Measurements from ENCODE around the gene PGRMC2. TPM values are rescaled to one million over a fixed set of nuclear protein-coding genes. Genes with fewer than 3 reads are reported as not detected.

The PGRMC2 gene
- total and polyA plus RNA-seq, 4 donors, result 28.9 to 44.3 (median 32.1) TPM

GRCh38 chr4:128298146-128298758 lies 10.6 kb upstream of the PGRMC2 start:
- TF ChIP-seq, protein P1, sequence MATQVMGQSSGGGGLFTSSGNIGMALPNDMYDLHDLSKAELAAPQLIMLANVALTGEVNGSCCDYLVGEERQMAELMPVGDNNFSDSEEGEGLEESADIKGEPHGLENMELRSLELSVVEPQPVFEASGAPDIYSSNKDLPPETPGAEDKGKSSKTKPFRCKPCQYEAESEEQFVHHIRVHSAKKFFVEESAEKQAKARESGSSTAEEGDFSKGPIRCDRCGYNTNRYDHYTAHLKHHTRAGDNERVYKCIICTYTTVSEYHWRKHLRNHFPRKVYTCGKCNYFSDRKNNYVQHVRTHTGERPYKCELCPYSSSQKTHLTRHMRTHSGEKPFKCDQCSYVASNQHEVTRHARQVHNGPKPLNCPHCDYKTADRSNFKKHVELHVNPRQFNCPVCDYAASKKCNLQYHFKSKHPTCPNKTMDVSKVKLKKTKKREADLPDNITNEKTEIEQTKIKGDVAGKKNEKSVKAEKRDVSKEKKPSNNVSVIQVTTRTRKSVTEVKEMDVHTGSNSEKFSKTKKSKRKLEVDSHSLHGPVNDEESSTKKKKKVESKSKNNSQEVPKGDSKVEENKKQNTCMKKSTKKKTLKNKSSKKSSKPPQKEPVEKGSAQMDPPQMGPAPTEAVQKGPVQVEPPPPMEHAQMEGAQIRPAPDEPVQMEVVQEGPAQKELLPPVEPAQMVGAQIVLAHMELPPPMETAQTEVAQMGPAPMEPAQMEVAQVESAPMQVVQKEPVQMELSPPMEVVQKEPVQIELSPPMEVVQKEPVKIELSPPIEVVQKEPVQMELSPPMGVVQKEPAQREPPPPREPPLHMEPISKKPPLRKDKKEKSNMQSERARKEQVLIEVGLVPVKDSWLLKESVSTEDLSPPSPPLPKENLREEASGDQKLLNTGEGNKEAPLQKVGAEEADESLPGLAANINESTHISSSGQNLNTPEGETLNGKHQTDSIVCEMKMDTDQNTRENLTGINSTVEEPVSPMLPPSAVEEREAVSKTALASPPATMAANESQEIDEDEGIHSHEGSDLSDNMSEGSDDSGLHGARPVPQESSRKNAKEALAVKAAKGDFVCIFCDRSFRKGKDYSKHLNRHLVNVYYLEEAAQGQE (IDR thresholded peaks at IDR 0.05), result no peak
- TF ChIP-seq SP1 (IDR thresholded peaks at IDR 0.05) (peak; percentile 64), HNF4A (conservative IDR thresholded peaks at IDR 0.05) (peak; percentile 73 to 74), RXRA (IDR thresholded peaks at IDR 0.05) (peak in 1 of 2 donors; percentile 7), FOXA2 (IDR thresholded peaks at IDR 0.05) (no peak)
- Histone ChIP-seq H3K27me3 (ENCODE audit: control insufficient read depth in 4 of 4, insufficient read depth in 4 of 4, low read length in 3 of 4) (no peaks in the 10 kb centered on the region), H3K9me3 (ENCODE audit: control insufficient read depth in 4 of 4, low read length in 3 of 4) (no peaks in the 10 kb centered on the region), H3K9ac (ENCODE audit: low read depth in 1 of 2, low read length in 2 of 2) (no peak overlapping the region), H3K4me1 (ENCODE audit: control insufficient read depth in 4 of 4, insufficient read depth in 4 of 4, low read length in 3 of 4) (peaks cover 2 to 17% (median 16%) of the 10 kb centered on the region in 4 donors), H3K27ac (ENCODE audit: low read depth in 1 of 2, low read length in 2 of 2) (no peak overlapping the region), H3K36me3 (ENCODE audit: control insufficient read depth in 4 of 4, insufficient read depth in 3 of 4, low read depth in 1 of 4, low read length in 3 of 4) (no peaks in the 10 kb centered on the region), H3K4me3 (ENCODE audit: low read depth in 1 of 3, low read length in 3 of 3) (no peak overlapping the region)
- WGBS, result 61% methylated on average over 7 of the region's 7 CpGs
- DNase-seq (ENCODE audit: low spot score), result no peak

GRCh38 chr4:128295255-128295654 lies 7.6 kb upstream of the PGRMC2 start:
- TF ChIP-seq GABPA (IDR thresholded peaks at IDR 0.05 in 1 of 2, conservative IDR thresholded peaks at IDR 0.05 in 1 of 2) (no peak), JUND (IDR thresholded peaks at IDR 0.05) (no peak), YY1 (IDR thresholded peaks at IDR 0.05) (no peak), TAF1 (conservative IDR thresholded peaks at IDR 0.05) (no peak), HNF4G (IDR thresholded peaks at IDR 0.05) (no peak), HNF4A (conservative IDR thresholded peaks at IDR 0.05) (no peak), FOXA1 (IDR thresholded peaks at IDR 0.05) (no peak), SP1 (IDR thresholded peaks at IDR 0.05) (no peak), RAD21 (IDR thresholded peaks at IDR 0.05) (no peak), ZBTB33 (IDR thresholded peaks at IDR 0.05) (no peak), NR2F2 (IDR thresholded peaks at IDR 0.05) (no peak), CTCF (IDR thresholded peaks at IDR 0.05; ENCODE audit: low read depth, low read length, missing input control) (no peak), EGR1 (IDR thresholded peaks at IDR 0.05; ENCODE audit: low read depth in 2 of 2) (no peak), RXRA (IDR thresholded peaks at IDR 0.05) (no peak), FOXA2 (IDR thresholded peaks at IDR 0.05) (no peak)
- TF ChIP-seq, protein P2, sequence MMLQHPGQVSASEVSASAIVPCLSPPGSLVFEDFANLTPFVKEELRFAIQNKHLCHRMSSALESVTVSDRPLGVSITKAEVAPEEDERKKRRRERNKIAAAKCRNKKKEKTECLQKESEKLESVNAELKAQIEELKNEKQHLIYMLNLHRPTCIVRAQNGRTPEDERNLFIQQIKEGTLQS (IDR thresholded peaks at IDR 0.05), result no peak
- TF ChIP-seq, protein P3, sequence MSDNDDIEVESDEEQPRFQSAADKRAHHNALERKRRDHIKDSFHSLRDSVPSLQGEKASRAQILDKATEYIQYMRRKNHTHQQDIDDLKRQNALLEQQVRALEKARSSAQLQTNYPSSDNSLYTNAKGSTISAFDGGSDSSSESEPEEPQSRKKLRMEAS (IDR thresholded peaks at IDR 0.05), result no peak
- TF ChIP-seq, protein P1 (IDR thresholded peaks at IDR 0.05), result no peak
- Histone ChIP-seq H3K9ac (ENCODE audit: low read depth in 1 of 2, low read length in 2 of 2) (no peak overlapping the region), H3K4me3 (ENCODE audit: low read depth in 1 of 3, low read length in 3 of 3) (no peak overlapping the region), H3K4me1 (ENCODE audit: control insufficient read depth in 4 of 4, insufficient read depth in 4 of 4, low read length in 3 of 4) (peaks cover 2 to 25% (median 19%) of the 10 kb centered on the region in 4 donors), H3K9me3 (ENCODE audit: control insufficient read depth in 4 of 4, low read length in 3 of 4) (no peaks in the 10 kb centered on the region), H3K27me3 (ENCODE audit: control insufficient read depth in 4 of 4, insufficient read depth in 4 of 4, low read length in 3 of 4) (no peaks in the 10 kb centered on the region), H3K27ac (ENCODE audit: low read depth in 1 of 2, low read length in 2 of 2) (no peak overlapping the region), H3K36me3 (ENCODE audit: control insufficient read depth in 4 of 4, insufficient read depth in 3 of 4, low read depth in 1 of 4, low read length in 3 of 4) (no peaks in the 10 kb centered on the region)
- 96% methylated on average over 2 of the region's 2 CpGs for WGBS
- no peak for DNase-seq (ENCODE audit: low spot score)
